ENCODE results near the gene ZNF615. TPM values are rescaled to one million over a fixed set of nuclear protein-coding genes. Genes with fewer than 3 reads are reported as not detected.
"Not testable (repeated sequence)": the region's sequence is repeated elsewhere in the genome, so short reads cannot be mapped to it uniquely, and the experiment has no call there.

ZNF615 gene
- polyA plus RNA-seq, 3 donors = 1.8 to 2.4 (median 2.2) TPM

DNA sequence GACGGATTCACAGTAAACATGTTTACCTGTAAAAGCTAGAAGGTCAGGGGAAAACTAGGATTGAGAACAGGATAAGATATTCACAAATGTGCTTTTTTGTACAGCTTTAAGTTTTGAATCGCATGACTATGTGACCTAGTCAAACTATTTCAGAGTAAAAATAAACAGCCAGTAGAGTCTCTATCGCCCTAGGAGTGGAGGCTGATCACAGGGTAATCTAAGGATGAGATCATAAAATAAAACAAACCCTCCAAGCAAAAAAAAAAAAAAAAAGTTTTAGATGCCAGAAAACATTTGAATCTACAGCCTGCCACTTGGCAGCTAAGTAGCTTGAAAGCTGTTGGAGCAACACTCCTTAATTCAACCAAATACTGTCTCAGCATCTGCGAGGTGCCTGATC is 48.2 kb downstream of the ZNF615 start:
- Histone ChIP-seq H3K4me2 (replicated peaks; ENCODE audit: extremely low read depth, low read length, poor library complexity, severe bottlenecking) (no peak overlapping the region), H2AFZ (ENCODE audit: insufficient read depth, low read depth, low read length, poor library complexity, severe bottlenecking) (no peak overlapping the region), H4K20me1 (ENCODE audit: insufficient read depth, low read length) (no peaks in the 10 kb centered on the region), H3K9me3 (replicated peaks in 1 of 2; ENCODE audit: control insufficient read depth in 1 of 2, insufficient read depth in 1 of 2, low read length in 2 of 2) (peaks cover 60 to 96% of the 10 kb centered on the region in 2 donors), H3K4me3 (replicated peaks in 1 of 3; ENCODE audit: low read depth in 2 of 3, low read length in 3 of 3) (no peak overlapping the region), H3K27ac (ENCODE audit: low read depth in 1 of 2, low read length in 2 of 2) (no peak overlapping the region), H3K79me2 (ENCODE audit: insufficient read depth, low read length) (no peaks in the 10 kb centered on the region), H3K36me3 (replicated peaks in 1 of 2; ENCODE audit: control insufficient read depth in 1 of 2, insufficient read depth in 2 of 2, low read length in 2 of 2) (peaks cover 6 to 28% of the 10 kb centered on the region in 2 donors), H3K9ac (ENCODE audit: insufficient read depth, low read length, poor library complexity, severe bottlenecking) (no peak overlapping the region), H3K4me1 (ENCODE audit: control insufficient read depth in 1 of 2, insufficient read depth in 2 of 2, low read length in 2 of 2) (no peaks in the 10 kb centered on the region), H3K27me3 (ENCODE audit: control insufficient read depth in 2 of 2, insufficient read depth in 2 of 2, low read length in 2 of 2) (no peaks in the 10 kb centered on the region)
- Mint-ChIP-seq H3K4me3 (no peak overlapping the region), H3K9me3 (peaks cover 44 to 91% (median 86%) of the 10 kb centered on the region in 7 donors), H3K27ac (no peak overlapping the region), H3K27me3 (ENCODE audit: low read depth in 3 of 3) (peaks cover 0 to 1% (median 0%) of the 10 kb centered on the region in 3 donors), H3K4me1 (no peaks in the 10 kb centered on the region), H3K36me3 (peaks cover 9 to 30% of the 10 kb centered on the region in 2 donors)
- intact Hi-C loops (cut with micrococcal nuclease) = no loop called here
- no peak for DNase-seq
- WGBS (ENCODE audit: insufficient coverage) = 100% methylated on average over 1 of the region's 4 CpGs
- TF ChIP-seq, protein P1, sequence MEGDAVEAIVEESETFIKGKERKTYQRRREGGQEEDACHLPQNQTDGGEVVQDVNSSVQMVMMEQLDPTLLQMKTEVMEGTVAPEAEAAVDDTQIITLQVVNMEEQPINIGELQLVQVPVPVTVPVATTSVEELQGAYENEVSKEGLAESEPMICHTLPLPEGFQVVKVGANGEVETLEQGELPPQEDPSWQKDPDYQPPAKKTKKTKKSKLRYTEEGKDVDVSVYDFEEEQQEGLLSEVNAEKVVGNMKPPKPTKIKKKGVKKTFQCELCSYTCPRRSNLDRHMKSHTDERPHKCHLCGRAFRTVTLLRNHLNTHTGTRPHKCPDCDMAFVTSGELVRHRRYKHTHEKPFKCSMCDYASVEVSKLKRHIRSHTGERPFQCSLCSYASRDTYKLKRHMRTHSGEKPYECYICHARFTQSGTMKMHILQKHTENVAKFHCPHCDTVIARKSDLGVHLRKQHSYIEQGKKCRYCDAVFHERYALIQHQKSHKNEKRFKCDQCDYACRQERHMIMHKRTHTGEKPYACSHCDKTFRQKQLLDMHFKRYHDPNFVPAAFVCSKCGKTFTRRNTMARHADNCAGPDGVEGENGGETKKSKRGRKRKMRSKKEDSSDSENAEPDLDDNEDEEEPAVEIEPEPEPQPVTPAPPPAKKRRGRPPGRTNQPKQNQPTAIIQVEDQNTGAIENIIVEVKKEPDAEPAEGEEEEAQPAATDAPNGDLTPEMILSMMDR (IDR thresholded peaks at IDR 0.05) = no peak

DNA sequence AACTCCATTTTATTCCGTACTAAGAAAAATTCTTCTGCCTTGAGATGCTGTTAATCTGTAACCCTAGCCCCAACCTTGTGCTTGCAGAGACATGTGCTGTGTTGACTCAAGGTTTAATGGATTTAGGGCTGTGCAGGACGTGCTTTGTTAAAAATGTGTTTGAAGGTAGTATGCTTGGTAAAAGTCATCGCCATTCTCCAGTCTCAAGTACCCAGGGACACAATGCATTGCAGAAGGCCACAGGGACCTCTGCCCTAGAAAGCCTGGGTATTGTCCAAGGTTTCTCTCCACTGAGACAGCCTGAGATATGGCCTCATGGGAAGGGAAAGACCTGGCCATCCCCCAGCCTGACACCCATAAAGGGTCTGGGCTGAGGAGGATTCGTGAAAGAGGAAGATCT is 50.2 kb downstream of the ZNF615 start:
- H3K27me3 ChIP-seq (ENCODE audit: control insufficient read depth in 2 of 2, insufficient read depth in 2 of 2, low read length in 2 of 2); H3K27ac Mint-ChIP-seq; H3K79me2 ChIP-seq (ENCODE audit: insufficient read depth, low read length); H3K4me1 Mint-ChIP-seq; H3K4me3 Mint-ChIP-seq; H3K4me2 ChIP-seq (replicated peaks; ENCODE audit: extremely low read depth, low read length, poor library complexity, severe bottlenecking); H4K20me1 ChIP-seq (ENCODE audit: insufficient read depth, low read length); H3K4me3 ChIP-seq (replicated peaks in 1 of 3; ENCODE audit: low read depth in 2 of 3, low read length in 3 of 3); H3K27me3 Mint-ChIP-seq (ENCODE audit: low read depth in 3 of 3); intact Hi-C loops (cut with micrococcal nuclease); H3K27ac ChIP-seq (ENCODE audit: low read depth in 1 of 2, low read length in 2 of 2); DNase-seq; H3K4me1 ChIP-seq (ENCODE audit: control insufficient read depth in 1 of 2, insufficient read depth in 2 of 2, low read length in 2 of 2); H3K9ac ChIP-seq (ENCODE audit: insufficient read depth, low read length, poor library complexity, severe bottlenecking); H2AFZ ChIP-seq (ENCODE audit: insufficient read depth, low read depth, low read length, poor library complexity, severe bottlenecking): not testable (repeated sequence)
- Histone ChIP-seq H3K9me3 (replicated peaks in 1 of 2; ENCODE audit: control insufficient read depth in 1 of 2, insufficient read depth in 1 of 2, low read length in 2 of 2) (peaks cover 50 to 87% of the 10 kb centered on the region in 2 donors), H3K36me3 (replicated peaks in 1 of 2; ENCODE audit: control insufficient read depth in 1 of 2, insufficient read depth in 2 of 2, low read length in 2 of 2) (peaks cover 0 to 10% of the 10 kb centered on the region in 2 donors)
- Mint-ChIP-seq H3K9me3 (peaks cover 32 to 83% (median 79%) of the 10 kb centered on the region in 7 donors), H3K36me3 (peaks cover 3 to 10% of the 10 kb centered on the region in 2 donors)
- no CpG with 5 or more reads among the region's 4 CpGs for WGBS (ENCODE audit: insufficient coverage)

Data from CD14-positive monocyte (primary cell).